ENCODE results near the gene FAM114A2. TPM values are rescaled to one million over a fixed set of nuclear protein-coding genes. Genes with fewer than 3 reads are reported as not detected.

The FAM114A2 gene
- total RNA-seq, 1 experiment from 2014 or later: 19.8 TPM

DNA sequence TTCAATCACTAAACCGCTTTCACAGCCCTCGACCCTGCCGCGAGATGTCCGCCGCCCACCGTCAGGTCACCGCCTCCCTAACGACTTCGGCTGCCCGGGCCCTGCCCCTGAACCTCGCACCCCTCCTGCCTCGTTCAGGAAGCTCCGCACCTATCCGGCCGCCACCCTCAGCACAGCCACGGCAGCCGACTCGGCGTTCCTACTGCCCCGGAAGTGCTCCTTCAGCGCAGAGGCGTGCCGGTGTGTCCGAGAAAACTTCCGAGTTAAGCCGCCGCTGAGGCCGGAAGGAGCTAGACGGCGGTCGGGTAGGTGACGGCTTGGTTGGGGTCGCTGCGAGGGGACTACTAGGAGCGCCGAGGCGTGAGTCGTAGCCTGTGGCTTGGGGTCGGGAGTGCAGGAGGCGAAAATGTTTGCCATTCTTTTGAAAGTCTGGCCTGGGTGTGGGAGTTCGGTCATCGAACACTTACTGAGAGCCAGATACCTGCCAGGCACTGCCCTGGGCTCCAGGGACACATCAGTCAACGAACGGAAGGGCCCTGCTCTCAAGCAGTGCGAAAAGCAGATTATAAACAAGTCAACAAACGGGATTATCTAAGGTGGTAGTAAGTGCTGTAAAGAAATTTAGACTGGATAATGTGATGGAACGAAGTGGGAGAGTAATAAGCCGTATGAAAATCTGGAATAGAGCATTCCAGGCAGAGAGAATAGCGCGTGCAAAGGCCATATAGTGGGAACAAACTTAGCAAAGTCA is at the start of gene FAM114A2, which contains the start of gene MFAP3 (continued):
- TF ChIP-seq POLR2AphosphoS5 (IDR thresholded peaks at IDR 0.05; ENCODE audit: low read depth, low read length): peak; percentile 94
- TF ChIP-seq CTCF (IDR thresholded peaks at IDR 0.05 in 2 of 3, conservative IDR thresholded peaks at IDR 0.05 in 1 of 3; ENCODE audit: borderline replicate concordance in 1 of 3, insufficient read depth in 1 of 3, low read depth in 2 of 3, low read length in 2 of 3): no peak
- peak; percentile 90 for TF ChIP-seq SIN3A (IDR thresholded peaks at IDR 0.05; ENCODE audit: low read depth)

DNA sequence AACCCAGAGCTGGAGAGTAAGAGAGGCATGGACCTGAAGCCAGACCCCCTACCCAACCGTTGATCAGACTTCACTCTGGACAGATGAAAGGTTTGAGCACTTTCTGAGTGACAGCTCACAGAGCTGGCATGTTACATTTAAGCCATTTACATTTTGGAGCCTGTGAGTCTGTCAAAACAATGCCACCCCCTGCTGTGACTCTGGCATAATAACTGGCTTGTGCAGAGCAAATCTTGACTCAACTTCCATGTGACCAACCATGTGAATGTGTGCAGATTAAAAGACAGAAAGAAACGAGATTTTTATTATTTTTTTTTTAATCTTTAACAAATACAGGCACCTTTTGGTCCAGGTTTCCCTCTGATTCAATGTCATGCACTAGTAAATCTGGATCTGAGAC is 48.5 kb upstream of the FAM114A2 start:
- RAD21 ChIA-PET (ENCODE audit: low non-redundant PET in 1 of 2, low total read pairs in 2 of 2, uncharacterized antibody in 2 of 2, unreplicated experiment in 2 of 2): no interaction called here
- TF ChIP-seq REST (IDR thresholded peaks at IDR 0.05; ENCODE audit: low read depth) (no peak), YY1 (IDR thresholded peaks at IDR 0.05; ENCODE audit: extremely low read depth, insufficient replicate concordance, low read depth, low read length) (no peak), FOSL1 (IDR thresholded peaks at IDR 0.05; ENCODE audit: low read depth) (no peak), ZFX (IDR thresholded peaks at IDR 0.05) (no peak)
- H3K79me2 ChIP-seq (ENCODE audit: insufficient read depth, low read length): no peaks in the 10 kb centered on the region

More for the DNA sequence above, 48.5 kb upstream of the FAM114A2 start:
- ChIA-PET POLR2A (no interaction called here), CTCF (interaction anchor here (1.4 kb wide), 1 partner anchor 15 kb away, joined by 6 read pairs; no protein-coding TSS in a partner anchor)
- no peaks in the 10 kb centered on the region for H4K20me1 ChIP-seq (ENCODE audit: insufficient read depth)
- no peak overlapping the region for H3K4me3 ChIP-seq (replicated peaks in 1 of 2; ENCODE audit: low read depth in 1 of 2, low read length in 2 of 2)
- no peaks in the 10 kb centered on the region for H3K9me2 ChIP-seq (ENCODE audit: insufficient read depth)
- ATAC-seq (no peak), DNase-seq (ENCODE audit: low read depth, low spot score) (no peak)
- no peaks in the 10 kb centered on the region for H3K36me3 ChIP-seq (ENCODE audit: control insufficient read depth in 1 of 2, insufficient read depth in 2 of 2, low read length in 2 of 2)
- intact Hi-C loops (cut with micrococcal nuclease): no loop called here
- no TSS peak for BruUV-seq (replicated peaks)
- H3K4me2 ChIP-seq (ENCODE audit: low read length): no peak overlapping the region
- H3K4me1 ChIP-seq (ENCODE audit: control insufficient read depth in 1 of 2, insufficient read depth in 2 of 2, low read length in 2 of 2): no peaks in the 10 kb centered on the region
- H3K9ac ChIP-seq (ENCODE audit: low read length): no peak overlapping the region
- H3K9me3 ChIP-seq (ENCODE audit: control insufficient read depth in 1 of 2, insufficient read depth in 1 of 2, low read depth in 1 of 2, low read length in 2 of 2): no peaks in the 10 kb centered on the region
- H2AFZ ChIP-seq (ENCODE audit: low read depth, low read length, poor library complexity, severe bottlenecking): no peak overlapping the region
- H3K27ac ChIP-seq (ENCODE audit: low read depth, low read length): no peak overlapping the region
- peaks cover 9% of the 10 kb centered on the region for H3K27me3 ChIP-seq (ENCODE audit: insufficient read depth, low read length)
